Activated CD4-positive, alpha-beta T cell treated with anti-CD3 and anti-CD28 coated beads for 48 hours (primary cell): ENCODE data around the gene WDR18.

ENCODE experiments used
- DNase-seq: peaks from one replicate; pipeline ENCODE4 v3.0.0-alpha.2; 2020

WDR18 gene, protein sequence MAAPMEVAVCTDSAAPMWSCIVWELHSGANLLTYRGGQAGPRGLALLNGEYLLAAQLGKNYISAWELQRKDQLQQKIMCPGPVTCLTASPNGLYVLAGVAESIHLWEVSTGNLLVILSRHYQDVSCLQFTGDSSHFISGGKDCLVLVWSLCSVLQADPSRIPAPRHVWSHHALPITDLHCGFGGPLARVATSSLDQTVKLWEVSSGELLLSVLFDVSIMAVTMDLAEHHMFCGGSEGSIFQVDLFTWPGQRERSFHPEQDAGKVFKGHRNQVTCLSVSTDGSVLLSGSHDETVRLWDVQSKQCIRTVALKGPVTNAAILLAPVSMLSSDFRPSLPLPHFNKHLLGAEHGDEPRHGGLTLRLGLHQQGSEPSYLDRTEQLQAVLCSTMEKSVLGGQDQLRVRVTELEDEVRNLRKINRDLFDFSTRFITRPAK

DNA sequence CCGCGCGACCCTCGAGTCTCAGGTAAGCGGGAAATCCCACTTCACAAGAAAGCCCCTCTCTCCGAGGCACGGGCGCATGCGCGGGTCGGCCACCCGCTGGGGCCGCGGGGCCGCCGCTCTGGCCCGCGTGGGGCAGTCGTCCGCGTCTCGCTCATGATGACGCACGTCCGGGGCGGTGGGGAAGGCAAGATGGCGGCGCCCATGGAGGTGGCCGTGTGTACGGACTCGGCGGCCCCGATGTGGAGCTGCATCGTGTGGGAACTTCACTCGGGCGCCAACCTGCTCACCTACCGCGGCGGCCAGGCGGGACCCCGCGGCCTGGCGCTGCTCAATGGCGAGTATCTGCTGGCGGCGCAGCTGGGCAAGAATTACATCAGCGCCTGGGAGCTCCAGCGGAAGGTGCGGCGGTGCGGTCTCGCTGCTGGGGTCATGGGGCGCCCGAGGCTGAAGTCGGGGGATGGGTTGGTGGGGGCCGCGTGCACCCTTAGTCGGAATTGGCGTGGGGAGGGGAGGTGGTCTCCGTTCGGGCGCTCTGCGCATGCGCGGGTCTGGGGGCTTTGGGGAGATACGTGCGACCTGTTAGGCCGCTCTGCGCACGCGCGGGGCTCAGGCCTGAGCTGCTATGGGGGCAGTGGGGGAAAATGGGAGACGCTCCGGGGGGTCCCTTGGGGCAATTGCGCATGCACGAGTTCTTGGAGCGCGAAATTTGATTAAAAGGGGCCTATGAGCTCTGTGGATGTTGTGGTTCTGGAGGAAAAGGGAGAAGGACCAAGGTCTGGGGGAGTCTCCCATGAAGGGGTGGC lies at the start of gene WDR18:
Gene WDR18 (plus strand): TSS at position 181 of the 803 bp plus-strand sequence. CDS start 9 bp downstream, at position 190.
- DNase-seq, result peak; percentile 95

DNA sequence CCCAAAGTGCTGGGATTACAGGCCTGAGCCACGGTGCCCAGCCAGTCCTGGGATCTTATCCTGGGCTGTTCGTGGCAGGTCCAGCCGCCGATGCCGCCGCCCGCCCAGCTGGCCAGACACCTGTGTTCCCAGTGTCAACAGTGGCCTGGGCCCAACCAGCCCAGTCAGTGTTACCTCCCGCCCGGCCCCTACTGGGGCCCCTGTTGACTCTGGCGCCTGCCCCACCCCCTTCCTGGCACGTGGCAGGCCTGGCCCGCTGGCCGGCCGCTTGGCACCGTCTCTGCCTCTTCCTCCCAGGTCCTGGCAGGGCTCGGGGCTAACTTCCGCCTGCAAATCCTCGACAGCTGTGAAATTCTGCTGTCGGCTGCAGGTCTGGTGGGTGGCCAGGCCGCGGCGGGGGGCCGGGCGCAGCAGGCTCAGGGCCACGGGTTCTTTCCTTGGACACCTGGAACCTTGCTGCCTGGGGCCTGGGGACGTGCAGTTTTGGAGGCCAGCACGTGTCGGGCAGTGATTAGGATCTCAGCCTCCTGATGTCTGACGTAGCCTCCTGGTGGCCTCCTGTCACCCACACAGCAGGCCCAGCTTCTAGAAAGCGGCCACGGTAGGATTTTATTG lies 49.2 kb upstream of the WDR18 start:
- no peak for DNase-seq

DNA sequence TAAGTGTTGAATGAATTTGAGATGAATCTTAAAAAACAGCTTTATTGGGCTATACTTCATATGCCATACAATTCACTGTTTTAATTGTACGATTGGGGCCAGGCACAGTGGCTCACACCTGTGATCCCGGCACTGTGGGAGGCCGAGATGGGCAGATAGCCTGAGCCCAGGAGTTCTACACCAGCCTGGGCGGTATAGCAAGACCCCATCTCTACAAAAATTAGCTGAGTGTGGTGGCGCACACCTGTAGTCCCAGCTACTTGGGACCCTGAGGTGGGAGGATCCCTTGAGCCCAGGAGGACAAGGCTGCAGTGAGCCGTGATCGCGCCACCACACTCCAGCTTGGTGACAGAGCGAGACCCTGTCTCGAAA lies 48.0 kb upstream of the WDR18 start:
- no peak for DNase-seq

DNA sequence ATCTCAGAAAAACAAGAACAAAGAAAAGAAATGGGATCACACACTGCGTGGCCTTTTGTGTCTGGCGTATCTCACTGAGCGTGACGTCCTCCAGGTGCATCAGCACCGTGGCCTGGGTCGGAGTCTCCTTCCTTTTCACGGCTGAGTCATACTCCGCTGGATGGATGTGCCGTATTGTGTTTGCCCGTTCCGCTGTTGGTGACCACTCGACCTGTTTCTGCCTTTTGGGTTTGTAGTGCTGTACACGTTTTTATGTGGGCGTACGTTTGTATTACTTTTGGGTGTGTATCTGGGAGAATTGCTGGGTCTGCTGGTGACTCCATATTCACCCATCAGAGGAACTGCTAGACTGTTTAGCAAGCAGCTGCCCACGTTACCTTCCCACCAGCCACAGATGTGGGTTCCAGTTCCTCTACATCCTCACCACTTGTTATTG lies 46.9 kb upstream of the WDR18 start:
- DNase-seq, result peak; percentile 58

DNA sequence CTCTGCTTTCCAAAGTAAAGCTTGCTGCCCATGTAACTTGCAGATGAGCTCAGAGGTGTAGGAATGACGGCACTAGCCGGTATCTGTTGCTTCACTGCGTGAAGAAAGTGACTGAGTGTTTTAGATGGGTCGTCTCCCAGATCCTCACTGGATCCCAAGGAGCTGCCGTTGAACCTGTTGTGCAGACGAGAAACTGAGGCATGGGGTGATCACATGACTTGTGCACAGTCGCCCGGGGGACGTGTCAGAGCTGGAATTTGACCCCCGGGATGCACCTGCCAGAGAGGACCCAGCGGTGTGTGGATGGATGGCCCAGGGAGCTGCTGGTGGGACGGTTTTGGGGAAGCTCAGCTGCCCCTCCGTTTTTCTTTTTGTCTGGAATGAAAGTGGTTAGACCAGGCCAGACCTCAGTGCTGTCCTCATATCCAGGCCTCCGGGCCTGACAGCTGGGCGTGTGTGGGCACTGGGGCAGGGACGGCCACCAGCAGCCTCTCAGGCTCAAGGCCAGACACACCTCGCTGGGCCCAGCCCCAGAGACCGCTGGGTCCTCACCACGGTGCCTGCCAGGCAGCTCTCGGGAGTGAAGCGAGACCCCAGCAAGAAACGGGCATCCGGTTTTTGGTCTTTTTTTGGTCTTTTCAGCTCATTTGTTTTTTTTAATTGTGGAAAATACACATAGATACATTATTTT lies 45.8 kb upstream of the WDR18 start:
- DNase-seq, result no peak

DNA sequence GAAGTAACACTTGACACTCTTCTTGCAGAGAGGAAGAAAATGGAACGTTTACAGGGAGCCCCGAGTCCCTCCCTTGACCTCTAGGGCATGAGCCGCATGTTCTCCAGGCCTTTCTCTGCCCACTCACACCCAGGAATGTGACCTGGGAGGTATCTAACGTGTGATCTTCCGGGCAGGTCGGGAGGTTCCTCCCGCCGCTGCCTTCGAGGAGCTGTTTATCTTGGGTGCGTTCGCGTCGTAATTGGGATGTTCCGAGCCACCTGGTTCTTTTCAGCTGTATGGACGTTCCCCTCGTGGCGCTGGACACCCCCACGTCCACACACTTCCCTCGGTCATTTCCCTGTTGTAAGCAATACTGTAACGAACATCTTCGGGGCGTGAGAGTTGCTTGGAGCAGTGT lies 44.7 kb upstream of the WDR18 start:
- no peak for DNase-seq

DNA sequence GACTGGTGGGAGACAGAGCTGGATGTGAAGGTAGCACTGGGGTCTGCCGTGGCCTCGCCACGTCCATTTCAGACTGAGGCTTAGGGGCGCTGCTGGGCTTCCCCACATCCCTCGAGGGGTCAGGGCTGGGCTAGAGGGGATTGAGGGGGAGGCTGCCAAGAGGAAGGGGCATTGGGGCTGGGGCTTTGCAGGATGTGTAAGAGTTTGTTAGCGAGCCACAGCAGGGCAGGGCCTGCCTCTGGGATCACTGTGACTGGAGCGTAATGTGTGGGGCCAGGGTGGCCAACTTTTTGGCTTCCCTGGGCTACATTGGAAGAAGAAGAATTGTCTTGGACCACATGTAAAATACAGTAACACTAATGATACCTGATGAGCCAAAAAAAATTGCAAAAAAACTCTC lies 44.2 kb upstream of the WDR18 start:
- no peak for DNase-seq

DNA sequence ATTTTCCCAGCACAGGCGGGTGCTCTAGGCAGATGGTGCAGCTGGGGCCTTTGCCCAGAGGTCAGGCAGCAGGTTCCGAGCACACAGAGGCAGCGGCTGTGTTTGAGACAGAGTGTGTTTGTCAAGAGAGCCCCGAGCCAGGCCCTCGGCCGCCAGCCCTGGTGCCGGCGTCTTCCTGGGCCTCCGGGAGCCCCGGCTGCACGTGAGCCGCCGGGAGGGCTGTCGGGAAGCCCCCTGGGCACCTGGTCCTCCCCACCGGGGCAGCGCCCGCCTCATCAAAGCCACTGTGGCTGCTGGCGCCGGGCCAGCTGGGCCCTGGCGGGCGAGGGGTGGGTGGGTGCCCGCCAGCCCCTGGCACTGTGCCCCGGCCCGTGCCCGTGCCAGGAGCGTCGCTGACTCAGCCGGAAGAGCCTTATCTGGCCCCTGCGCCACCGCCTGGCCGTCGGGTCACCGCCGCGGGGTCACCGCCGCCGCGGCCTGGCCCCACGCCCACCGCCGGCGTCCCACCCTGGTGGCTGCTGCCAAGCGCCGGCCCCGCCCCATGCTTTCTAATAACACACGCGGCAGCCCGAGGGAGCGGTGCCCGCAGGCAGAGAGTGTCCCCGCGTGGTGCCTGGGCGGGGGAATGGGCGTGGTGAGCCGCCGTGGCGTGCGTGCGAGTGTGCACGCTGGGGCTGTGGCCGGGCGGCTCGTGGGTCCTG lies 43.4 kb upstream of the WDR18 start:
- DNase-seq, result peak; percentile 70

DNA sequence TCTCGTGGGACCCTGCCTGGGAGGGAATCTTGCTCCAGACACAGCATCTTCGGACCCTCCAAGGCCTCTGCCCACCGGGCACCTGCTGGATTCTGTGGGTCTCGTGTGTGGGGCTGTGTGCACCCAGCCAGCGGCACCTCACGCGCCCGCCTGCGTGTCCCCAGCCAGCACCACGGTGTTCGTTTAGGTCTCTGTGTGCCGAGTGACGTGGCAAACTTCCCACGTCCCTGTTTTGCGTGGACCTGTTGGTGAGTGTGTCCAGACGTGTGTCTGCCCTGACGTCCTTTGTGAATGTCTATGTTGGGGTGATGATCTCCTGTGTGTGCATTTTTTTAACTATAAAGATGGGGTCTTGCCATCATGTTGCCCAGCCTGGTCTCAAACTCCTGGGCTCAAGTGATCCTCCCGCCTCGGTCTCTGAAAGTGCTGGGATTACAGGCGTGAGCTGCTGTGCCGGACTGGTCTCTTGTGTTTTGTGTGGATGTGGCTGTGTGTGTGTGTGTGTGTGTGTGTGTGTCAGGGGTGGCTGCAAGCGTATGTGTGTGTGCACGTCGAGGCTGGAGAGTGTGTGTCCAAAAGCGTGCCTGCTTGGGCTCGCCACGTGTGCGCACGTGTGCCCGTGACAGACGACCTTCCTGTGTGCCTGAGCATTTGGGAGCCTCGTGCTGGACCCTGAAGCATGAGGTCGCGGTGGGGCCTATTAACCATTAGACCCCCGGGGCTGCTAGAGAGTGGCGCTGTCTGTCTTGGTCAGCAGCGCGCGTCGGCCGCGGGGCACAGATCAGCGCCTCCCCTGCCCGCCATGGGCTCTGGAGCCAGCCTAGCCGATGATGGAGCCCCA lies 42.6 kb upstream of the WDR18 start:
- no peak for DNase-seq

DNA sequence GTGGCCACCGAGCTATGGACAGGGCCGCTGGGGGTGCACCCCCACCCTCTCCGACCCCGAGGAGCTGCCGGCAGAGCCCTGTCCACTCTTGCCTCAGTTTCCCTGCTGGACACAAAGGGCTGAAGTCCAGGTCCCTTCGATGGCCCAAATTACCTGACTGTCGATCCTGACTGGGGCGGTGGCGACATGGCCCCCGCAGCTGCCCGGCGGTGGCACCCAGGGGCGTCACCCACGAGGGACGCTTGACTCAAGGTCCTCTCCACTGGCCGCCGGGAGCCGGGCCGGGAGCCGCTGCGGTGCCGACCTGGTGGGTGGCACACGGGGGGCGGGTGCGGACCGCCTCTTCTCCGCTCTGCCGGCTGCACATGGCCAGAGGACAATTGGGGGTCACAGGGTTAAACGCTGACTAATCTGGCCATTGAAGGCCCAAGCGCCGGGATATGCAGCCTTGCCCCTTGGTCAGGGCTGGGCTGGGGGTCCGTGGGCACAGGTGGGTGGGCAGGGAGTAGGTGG lies 42.0 kb upstream of the WDR18 start:
- DNase-seq, result no peak

DNA sequence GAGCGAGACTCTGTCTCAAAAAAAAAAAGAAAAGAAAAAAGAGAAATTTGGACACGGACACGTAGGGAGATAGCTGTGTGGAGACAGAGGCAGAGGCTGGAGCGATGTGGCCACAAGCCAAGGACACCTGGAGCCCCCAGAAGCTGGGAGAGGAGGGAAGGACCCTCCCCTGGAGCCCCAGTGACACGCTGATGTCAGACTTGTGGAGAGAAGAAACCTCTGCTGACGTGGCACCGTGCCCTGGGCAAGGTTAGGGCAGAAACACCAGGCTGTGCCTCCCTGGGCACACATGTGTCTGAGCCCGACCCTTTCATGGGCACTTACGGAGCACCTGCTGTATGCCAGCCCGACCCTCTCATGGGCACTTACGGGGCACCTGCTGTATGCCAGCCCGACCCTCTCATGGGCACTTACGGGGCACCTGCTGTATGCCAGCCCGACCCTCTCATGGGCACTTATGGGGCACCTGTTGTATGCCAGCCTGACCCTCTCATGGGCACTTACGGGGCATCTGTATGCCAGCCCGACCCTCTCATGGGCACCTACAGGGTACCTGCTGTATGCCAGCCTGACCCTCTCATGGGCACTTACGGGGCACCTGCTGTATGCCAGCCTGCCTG lies 40.5 kb upstream of the WDR18 start:
- DNase-seq, result no peak

DNA sequence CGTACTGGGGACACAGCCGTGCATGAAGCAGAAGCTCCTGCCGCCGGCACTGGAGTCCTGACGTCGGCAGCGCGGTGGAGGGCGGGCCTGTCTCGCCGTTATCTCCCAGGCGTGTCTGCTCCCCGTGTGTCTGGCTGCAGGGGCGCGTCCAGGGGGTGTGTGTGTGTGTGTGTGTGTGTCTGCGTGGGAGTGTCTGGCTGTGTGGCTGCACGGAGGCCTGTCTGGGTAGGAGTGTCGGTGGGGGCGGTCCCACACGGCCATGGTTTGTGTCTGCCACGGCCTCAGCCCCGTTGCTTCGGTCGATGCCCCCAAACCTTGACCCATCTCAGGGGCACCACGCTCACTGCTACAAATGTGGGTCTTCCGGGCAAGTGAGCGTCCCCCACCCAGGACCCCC lies 40.0 kb upstream of the WDR18 start:
- DNase-seq, result no peak

DNA sequence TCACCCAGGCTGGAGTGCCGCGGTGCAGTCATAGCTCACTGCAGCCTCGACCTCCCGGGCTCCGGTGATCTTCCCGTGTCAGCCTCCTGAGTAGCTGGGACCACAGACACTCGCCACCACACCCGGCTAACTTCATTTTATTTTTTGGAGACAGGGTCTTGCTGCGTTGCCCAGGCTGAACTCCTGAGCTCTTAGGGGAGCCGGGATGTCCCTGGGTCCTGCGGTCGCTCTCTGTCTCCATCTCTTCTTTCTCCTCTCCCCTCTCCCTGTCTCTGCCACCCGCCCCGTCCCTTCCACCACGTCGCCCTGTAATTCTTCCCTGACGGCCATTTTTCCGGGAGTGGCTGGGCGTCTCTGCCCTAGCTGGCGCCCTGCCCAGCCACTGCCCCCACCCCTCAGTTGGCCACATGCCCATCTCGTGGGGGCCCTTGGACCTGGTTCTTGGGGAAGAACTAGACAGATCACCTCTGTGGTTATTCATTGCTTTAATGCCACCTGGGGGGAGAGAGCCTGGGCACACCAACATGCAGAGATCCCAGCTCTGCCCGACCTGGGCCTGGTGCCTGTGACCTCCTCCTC lies 39.4 kb upstream of the WDR18 start:
- DNase-seq, result no peak

DNA sequence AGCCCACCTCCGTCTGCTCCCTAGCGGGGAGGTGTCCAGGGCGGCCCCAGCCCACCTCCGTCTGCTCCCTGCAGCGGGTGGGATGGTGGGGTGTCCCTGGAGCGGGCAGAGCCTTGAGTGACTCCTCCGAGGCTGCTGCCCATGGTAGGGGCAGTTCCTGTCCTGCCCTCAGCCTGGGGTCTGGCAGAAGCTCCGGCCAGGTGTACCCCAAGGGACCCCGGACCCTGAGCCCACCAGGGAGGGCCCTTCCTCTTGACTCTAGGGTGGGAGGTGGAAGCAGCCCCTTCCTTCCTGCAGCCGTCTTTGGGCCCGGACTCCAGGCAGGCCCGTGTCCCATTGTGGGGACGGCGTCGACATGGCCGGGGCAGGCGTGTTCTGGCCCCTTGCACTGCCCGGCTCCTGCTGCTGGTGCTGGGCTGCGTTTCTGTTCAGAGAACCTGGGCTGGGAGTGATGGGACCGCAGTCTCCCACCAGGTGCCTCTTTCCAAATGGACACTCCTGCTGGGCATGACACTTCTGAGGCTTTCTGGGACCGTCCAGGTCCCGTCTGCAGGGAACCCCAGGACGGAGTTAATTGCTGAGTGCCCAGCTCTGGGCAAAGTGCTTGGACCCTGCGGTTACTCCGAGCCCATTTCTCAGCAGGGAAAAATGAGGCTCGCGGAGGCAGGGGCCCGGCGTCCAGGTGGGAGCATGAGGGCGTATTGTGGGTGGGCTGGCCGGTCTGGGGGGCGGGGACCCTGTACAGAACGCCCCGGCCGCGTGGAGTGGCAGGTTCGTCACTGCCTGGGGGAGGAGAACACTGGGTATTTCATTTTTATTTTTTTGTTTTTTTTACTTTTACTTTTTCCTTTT lies 38.5 kb upstream of the WDR18 start:
- DNase-seq, result no peak

DNA sequence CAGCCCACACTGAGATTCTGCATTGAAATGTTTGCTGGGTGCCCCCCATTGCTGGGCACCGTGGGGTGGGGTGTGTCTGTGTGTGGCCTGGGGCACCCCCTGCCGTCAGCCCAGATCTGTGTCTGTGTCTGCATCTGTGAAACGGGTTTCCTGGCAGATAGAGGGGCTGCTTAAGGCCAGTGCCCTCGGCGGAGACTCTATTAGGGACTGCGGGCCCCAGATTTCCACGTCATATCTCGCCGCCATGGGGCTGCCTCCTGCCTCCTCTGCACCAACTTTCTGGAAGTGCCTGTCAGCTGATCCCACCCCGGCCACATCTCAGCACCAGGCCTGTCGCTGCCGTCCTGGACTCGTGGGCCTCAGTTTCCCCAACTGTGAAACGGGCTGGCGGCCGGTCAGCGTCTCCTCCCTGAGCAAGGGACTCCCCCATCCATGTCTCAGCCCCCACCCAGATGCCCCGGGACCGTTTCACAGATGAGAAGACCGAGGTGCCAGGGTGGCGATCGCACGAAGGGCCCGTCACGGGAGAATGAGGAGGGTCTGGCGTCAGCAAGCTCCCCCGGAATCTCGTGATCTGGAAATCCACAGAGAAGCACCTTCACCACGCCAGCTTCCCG lies 36.9 kb upstream of the WDR18 start:
- no peak for DNase-seq

DNA sequence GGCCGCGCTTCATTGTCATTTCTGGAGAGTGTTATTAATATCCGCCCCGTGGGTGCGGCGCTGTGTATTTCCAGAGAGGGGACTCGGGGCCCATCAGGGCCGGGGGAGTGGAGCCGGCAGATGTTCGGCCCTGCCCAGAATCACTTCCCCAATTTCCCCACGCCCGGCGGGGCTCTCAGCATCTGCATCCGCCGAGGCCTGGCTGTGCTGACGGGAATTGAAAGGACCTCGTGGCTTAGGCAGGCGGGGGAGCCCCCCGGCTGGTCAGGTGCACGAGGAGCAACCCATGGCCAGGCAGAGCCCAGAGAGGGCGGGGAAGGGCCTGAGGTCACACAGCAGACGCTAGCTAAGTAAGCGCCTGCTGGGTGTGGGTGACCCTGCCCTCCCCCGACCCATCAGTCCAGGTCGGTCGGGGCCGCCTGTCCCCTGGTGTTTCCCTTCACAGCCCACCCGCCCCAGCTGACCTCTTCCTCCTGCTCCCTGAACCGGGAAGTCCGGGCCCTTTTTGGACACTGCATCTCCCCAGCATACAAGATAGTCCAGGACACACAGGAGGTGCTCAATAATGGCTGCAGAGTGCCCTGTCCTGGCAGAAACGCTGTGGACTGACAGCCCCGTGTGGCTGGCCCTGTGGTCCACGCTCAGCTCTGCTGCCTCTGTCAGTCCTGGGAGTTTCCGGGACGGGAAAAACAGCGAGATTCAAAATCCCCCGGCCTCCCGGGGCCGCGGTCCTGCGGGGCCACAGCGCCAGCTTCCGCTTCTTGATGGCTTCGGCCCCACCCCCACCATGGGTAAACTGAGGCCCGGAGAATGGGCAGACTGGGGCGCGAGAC lies 36.2 kb upstream of the WDR18 start:
- no peak for DNase-seq

DNA sequence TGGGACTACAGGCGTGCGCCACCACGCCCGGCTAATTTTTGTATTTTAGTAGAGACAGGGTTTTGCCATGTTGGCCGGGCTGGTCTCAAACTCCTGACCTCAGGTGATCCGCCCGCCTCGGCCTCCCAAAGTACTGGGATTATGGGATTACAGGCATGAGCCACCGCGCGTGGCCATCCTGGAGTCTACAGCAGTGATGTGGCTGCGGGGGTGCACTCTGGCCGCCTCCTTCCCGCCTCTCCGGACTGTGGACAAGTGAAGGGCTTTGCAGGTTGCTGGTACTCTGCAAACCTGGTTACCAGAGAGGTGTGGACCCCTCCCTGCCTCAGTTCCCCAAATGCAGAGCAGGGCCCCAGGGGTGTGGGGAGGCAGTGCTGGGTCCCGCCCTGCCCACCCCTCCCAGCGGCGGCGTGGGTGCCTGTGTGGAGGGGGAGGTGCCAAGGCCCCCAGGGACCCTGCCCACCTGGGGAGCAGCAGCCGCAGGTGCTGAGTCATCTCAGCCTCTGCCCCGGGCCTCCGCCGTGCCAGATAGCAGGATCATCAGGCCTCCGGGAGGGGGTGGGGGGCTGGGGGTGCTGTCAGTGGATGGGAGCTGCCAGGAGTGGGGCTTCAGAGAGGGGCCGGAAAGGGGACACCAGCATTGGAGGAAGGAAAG lies 35.2 kb upstream of the WDR18 start:
- no peak for DNase-seq
